Endothelial cell of hepatic sinusoid (primary cell): Measurements from ENCODE around the gene EEF1AKMT3.

Source experiments
- in situ Hi-C: cut with HindIII; loops from 2 replicates; pipeline ENCODE4 v1.10.0; 2017; ENCODE audit warnings: low sequenced_read_pairs

The EEF1AKMT3 gene

GRCh38 chr12:57735198-57735855 is 37.1 kb upstream of the EEF1AKMT3 start:
- in situ Hi-C loops, result no loop called here

GRCh38 chr12:57735952-57736740 is 36.3 kb upstream of the EEF1AKMT3 start:
- in situ Hi-C loops, result no loop called here

- in situ Hi-C loops, result no loop called here
Measured at GRCh38 chr12:57736741-57737466, 35.5 kb upstream of the EEF1AKMT3 start.

GRCh38 chr12:57737467-57738460 is 34.6 kb upstream of the EEF1AKMT3 start:
- in situ Hi-C loops, result no loop called here

- in situ Hi-C loops, result no loop called here
Measured at GRCh38 chr12:57738661-57739237, 33.7 kb upstream of the EEF1AKMT3 start, which contains the start of gene AGAP2. Gene AGAP2 (minus strand): TSS chr12:57738742. CDS start chr12:57738246, 496 bp downstream.

GRCh38 chr12:57739387-57739786 is 33.0 kb upstream of the EEF1AKMT3 start:
- in situ Hi-C loops, result no loop called here

GRCh38 chr12:57739914-57740538 is 32.4 kb upstream of the EEF1AKMT3 start:
- in situ Hi-C loops, result no loop called here

GRCh38 chr12:57740656-57741412 is 31.6 kb upstream of the EEF1AKMT3 start:
- in situ Hi-C loops, result no loop called here

- in situ Hi-C loops, result no loop called here
Measured at GRCh38 chr12:57741413-57741789, 31.0 kb upstream of the EEF1AKMT3 start.

GRCh38 chr12:57741844-57742738 is 30.3 kb upstream of the EEF1AKMT3 start:
- in situ Hi-C loops, result no loop called here

- in situ Hi-C loops, result no loop called here
Measured at GRCh38 chr12:57743769-57744168, 28.6 kb upstream of the EEF1AKMT3 start.

- in situ Hi-C loops, result no loop called here
Measured at GRCh38 chr12:57744194-57744776, 28.1 kb upstream of the EEF1AKMT3 start.

- in situ Hi-C loops, result loop anchor here (5.0 kb wide), 2 partner anchors 42 to 43 kb away; no protein-coding TSS in a partner anchor
Measured at GRCh38 chr12:57744777-57745484, 27.5 kb upstream of the EEF1AKMT3 start, which contains the start of gene TSPAN31. Gene TSPAN31 (plus strand): TSS chr12:57745039. CDS start chr12:57745155, 116 bp downstream.

GRCh38 chr12:57745485-57745881 is 26.9 kb upstream of the EEF1AKMT3 start:
- in situ Hi-C loops, result loop anchor here (5.0 kb wide), 2 partner anchors 42 to 43 kb away; no protein-coding TSS in a partner anchor

- in situ Hi-C loops, result loop anchor here (5.0 kb wide), 2 partner anchors 41 to 44 kb away; no protein-coding TSS in a partner anchor
Measured at GRCh38 chr12:57746025-57746424, 26.4 kb upstream of the EEF1AKMT3 start.

GRCh38 chr12:57749061-57749460 is 23.4 kb upstream of the EEF1AKMT3 start:
- in situ Hi-C loops, result loop anchor here (5.0 kb wide), 2 partner anchors 38 to 47 kb away; no protein-coding TSS in a partner anchor
